GM23248 (cell line): ENCODE results near the gene MISP.

ENCODE experiments used
- EZH2 ChIP-seq: fragments of 200-600 bp; sonication (generic); IDR thresholded peaks from 2 replicates; pipeline ENCODE4 v1.6.1; 2018; ENCODE audit warnings: antibody characterized with exemption, mild to moderate bottlenecking; ENCODE audit not compliant: insufficient read depth, poor library complexity, severe bottlenecking
- EZH2phosphoT487 ChIP-seq: fragments of 200-600 bp; sonication (generic); IDR thresholded peaks from 2 replicates; pipeline ENCODE4 v1.6.1; 2018; ENCODE audit warnings: antibody characterized with exemption, moderate library complexity, mild to moderate bottlenecking, low read depth; ENCODE audit not compliant: insufficient read depth

DNA sequence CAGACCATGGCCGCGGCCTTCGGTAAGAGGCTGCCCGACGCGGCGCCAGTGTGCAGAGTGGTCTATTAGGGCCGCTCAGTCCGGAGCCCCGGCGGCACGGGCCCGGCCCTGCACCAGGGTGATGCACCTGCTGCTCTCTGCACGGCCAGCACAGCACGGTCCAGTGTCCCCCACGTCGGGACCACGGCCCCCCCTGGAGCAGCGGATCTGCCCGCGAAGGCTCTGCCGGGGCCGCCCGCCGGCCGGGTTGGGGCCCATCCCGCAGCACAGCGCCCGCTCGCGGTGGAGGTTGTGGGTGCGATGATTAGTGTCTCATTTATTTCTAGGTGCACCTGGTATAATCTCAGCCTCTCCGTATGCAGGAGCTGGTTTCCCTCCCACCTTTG, 54.2 kb downstream of the MISP start:
- TF ChIP-seq EZH2 (no peak), EZH2phosphoT487 (no peak)
